Measurements from ENCODE around the gene TANC1. TPM values are rescaled to one million over a fixed set of nuclear protein-coding genes. Genes with fewer than 3 reads are reported as not detected.

The TANC1 gene
- polyA plus RNA-seq, 1 donor: 22.2 TPM

DNA sequence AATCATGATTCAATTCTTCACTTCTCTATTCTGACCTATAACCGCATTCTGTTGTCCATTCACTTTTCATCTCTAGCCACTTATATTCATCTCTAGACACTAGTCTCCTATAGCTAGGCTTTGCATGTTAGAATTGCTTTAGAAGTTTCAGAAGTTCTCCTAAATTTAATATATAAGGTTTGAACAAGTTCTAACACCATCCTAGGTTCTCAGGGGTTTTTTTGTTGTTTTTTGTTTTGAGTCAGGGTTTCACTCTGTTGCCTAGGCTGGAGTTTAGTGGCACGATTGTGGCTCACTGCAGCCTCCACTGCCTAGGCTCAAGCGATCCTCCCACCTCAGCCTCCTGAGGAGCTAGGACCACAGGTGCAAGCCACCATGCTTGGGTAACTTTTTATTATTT is 298.1 kb downstream of the TANC1 start:
- no peak for DNase-seq (ENCODE audit: low read depth)

DNA sequence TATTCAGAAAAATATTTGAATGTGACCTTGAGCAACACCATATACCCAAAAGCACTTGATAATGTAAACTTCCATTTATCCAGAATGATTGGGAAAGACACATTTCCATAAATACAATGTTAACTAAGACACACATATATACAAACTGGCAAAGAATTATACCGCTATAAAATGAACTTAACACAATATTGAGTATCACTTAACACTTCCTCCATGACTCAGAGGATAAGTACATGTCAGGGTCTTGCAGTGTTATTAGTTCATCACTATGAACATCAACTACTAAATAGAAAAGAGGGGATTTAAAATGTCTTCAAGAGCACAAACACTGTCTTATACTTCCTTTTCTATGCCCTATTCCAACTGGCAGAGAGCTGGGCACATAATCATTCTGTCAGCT is 299.5 kb downstream of the TANC1 start:
- DNase-seq (ENCODE audit: low read depth): no peak

DNA sequence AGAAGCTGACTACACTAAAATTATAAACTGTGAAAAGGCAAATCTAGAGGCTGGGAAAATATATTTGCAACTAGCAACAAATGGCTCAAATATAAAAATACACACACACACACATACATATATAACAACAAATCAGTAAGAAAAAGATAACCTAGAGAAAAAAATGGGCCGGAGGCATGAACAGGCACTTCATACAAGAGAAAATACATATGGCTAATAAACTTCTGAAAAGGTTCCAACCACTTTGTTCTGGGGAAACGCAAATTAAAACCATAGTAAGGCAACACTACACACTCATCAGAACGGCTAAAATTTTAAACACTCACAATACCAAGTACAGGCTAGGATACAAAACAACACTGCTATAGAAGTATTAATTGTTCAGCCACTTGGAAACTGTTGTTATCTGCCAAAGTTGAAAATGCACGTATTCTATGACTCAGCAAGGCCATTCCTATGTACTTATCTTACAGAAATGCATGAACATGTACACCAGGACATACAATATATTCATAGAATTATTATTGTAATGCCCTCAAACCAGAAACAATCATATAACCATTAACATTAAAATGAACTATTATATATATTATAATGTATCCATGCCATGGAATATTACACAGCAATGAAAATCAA is 302.4 kb downstream of the TANC1 start:
- no peak for DNase-seq (ENCODE audit: low read depth)

DNA sequence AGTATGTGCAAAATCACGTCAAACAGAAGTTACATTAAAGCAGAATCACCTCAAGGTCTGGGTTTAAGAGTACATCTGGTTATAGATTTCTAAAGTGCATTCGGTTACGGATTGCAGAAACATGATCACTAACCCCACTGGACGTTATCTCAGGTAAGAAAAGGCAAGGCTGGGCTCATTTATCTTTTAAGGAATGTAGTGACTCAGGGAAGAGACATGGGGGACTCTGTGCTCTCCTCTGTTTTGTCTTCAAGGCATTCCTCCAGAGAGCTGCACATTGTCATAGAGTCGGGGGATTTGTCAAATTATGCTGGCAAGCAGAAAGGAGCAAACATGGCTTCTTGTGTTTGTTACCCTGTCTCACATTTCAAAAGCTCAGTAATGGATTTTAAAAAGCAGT is 303.7 kb downstream of the TANC1 start:
- no peak for DNase-seq (ENCODE audit: low read depth)

DNA sequence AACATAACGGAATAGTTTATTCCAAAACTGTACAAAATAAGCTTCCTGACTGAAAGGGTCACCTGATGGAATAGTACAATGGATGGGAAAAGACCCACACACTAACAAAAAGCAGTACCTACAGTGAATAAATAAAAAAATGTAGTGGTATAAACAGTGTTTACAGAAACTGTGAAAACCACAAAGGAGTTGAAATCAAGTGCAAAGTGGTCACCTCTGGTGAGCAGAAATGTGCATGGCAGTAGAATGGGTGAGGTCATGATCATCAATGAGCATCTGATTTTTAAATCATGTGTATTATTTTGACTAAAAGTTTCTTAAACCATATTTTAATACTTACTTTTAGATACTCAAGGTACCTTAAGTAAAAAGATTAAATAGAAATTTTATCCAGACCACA is 306.7 kb downstream of the TANC1 start:
- no peak for DNase-seq (ENCODE audit: low read depth)

DNA sequence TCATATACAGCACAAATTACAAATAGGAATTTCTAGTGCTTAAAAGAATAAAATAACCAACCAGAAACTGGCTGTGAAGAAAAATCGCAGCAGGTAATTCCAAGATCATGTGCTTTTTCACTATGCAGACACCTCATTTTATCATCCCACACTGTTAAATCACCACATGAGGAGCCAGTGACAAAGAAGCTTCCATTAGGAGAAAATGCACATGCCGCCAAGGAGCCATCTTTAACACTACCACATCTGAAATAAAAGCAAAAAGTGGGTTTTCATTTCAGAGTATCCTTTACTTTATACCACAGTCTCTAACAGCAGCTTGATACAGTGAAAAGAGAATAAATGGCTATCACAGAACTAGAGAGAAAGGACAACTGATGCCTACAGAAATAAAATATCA is 311.3 kb downstream of the TANC1 start:
- DNase-seq (ENCODE audit: low read depth): no peak

DNA sequence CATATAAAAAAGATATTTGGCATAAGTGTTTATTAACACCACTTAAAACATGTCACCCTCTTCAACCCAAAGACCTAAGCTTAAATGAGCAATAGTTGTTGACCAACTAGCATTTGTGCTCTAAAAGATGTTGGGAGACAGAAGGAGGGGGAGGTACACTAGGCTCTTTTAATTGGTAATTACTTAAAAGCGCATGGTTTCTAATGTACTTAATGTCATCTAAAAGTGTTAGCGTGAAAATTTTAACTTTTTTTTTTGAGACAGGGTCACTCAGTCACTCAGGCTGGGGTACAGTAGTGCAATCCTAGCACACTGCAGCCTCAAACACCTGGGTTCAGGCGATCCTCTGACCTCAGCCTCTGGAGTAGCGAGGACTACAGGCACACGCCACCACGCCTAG is 312.6 kb downstream of the TANC1 start:
- no peak for DNase-seq (ENCODE audit: low read depth)

Other genes starting within 250 kb of the TANC1 start
- gene DAPL1, start 173.3 kb upstream of the TANC1 start, polyA plus RNA-seq (ENCODE audit: insufficient read length): not detected

All from forelimb muscle (tissue), 1 donor.